Hematopoietic multipotent progenitor cell (in vitro differentiated cells): ENCODE results near the gene A2ML1. TPM values are rescaled to one million over a fixed set of nuclear protein-coding genes. Genes with fewer than 3 reads are reported as not detected.
"Not testable (repeated sequence)": the region's sequence is repeated elsewhere in the genome, so short reads cannot be mapped to it uniquely, and the experiment has no call there.

ENCODE experiments used
- DNase-seq, 3 donors: peaks; one replicate each; pipeline ENCODE4 v3.0.0-alpha.2; 2011 to 2015; ENCODE audit warnings: low read depth in 2 of 3, low spot score in 2 of 3
- total RNA-seq: library from RNA; depleted of rRNA; stranded (reverse); fragments of >200 nt; gene quantifications from one replicate; pipeline ENCODE4 v1.2.3, GENCODE V29; 2012

A2ML1 gene
- under 0.01 TPM for total RNA-seq

DNA sequence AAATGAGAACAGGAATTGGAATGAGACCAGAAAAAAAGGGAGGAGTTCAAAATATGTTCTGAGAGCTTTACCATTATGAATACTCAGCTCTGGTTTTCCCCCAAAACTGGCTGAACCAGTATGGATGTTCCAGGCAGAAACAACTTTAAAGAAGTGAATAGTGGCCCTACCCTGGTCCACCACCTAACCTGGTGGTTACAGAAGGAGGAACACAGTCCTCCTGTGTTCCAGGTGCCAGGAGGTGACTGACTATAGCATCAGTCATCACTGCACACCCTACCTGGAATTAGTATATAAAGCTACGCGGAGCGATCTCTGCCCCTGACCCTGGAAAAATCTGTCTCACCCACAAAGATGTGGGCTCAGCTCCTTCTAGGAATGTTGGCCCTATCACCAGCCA lies at the start of gene A2ML1:
Gene A2ML1, plus strand, starts transcription at position 324 of the 400 bp plus-strand sequence. Its CDS starts 31 bp downstream, at position 355.
- no peak for DNase-seq

GRCh38 chr12:8773461-8773860 lies 49.0 kb upstream of the A2ML1 start:
- no peak for DNase-seq

DNA sequence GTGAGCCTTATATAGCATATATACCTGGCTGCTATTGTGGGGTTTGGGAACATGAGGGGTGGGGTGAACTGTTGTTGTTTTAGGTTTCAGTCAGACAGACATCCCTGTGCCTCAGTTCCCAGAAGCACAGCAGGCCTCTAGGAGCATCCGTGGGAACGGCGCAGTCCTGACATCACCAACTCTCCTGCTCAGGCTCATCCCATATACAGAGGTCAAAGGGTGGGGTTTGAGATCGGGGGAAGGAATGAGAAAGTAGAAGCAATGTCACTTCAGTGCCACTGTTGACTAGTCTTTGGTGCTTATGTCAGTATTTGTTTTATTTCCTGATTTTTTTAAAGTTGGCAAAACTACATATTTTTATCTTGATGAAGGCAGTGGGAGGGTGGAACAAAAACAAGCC lies 43.1 kb upstream of the A2ML1 start:
- no peak for DNase-seq

DNA sequence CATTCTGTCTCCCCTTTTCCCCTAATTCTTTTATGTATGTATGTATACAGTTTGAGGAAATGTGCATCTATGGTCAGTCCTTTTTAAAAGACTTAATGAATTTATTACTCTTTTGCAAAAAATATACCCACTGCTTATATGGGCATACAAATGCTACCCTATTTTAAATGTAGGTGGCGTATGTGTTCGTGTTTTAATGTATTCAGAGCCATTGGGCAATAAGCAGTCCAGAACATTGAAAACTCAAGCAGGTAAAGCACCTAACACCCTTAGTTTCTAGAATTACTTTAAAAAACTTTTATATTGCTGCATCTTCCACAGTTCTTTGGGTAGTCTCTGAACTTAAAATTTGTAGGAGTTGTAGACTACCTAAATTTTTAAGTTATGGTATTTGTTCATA lies 42.6 kb upstream of the A2ML1 start:
- no peak for DNase-seq

- peak in 2 of 3 donors; percentile 37 to 67 for DNase-seq
These were observed 42.0 kb upstream of the A2ML1 start for GRCh38 chr12:8780389-8780788.

- no peak for DNase-seq
These were observed 40.9 kb upstream of the A2ML1 start for GRCh38 chr12:8781381-8782127.

GRCh38 chr12:8784290-8784888 lies 38.0 kb upstream of the A2ML1 start:
- DNase-seq: no peak

DNA sequence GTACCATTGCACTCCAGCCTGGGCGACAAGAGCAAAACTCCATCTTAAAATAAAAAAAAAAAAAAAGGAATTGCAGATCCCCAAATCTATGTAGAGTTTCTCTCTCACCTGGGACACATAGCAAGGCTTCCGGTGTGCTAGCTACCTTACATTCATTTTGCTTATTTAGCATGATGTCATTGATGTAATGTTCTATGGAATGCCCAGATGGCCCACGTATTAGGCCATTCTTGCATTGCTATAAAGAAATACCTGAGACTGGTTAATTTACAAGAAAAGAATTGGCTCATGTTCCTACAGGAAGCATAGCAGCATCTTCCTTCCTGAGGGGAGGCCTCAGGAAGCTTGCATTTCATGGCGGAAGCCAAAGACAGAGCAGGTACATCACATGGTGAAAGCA lies 36.9 kb upstream of the A2ML1 start:
- no peak for DNase-seq

- not testable (repeated sequence) for DNase-seq
These were observed 35.2 kb upstream of the A2ML1 start for GRCh38 chr12:8787206-8787605.

DNA sequence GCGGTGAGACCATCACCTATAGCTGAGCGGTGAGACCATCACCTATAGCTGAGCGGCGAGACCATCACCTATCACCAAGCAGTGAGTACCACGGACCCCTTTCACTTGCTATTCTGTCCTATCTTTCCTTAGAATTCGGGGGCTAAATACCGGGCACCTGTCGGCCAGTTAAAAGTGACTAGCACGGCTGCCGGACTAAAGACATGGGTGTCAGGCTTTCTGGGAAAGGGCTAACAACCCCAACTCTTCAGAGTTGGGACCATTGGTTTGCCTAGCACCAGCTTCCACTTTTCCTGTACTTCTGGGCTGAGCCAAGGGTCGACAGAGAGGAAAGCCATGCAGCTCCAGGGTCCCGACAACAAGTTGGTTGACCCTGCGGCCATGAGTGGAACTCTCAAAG lies 33.7 kb upstream of the A2ML1 start:
- DNase-seq: not testable (repeated sequence)

DNA sequence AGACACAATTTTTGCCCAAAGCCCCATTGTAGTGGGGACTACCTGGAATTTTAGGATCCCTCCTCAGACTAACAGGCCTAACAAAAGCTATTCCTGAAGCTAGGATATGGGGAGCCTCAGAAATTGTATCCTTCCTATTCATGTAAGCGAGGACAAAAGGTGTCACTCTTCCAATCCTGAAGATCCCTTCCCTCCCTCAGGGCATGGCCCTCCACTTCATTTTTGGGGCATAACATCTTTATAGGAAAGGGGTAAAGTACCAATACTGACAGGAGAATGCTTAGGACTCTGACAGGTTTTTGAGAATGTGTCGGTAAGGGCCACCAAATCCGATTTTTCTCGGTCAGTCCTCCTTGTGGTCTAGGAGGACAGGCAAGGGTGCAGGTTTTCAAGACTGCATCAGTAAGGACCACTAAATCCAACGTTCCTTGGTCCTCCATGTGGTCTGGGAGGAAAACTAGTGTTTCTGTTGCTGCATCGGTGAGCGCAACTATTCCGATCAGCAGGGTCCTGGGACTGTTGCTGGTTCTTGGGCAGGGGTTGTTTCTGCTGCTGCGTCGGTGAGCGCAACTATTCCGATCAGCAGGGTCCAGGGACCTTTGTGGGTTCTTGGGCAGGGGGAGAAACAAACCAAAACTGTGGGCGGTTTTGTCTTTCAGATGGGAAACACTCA lies 32.9 kb upstream of the A2ML1 start:
- DNase-seq: not testable (repeated sequence)

GRCh38 chr12:8793226-8793625 lies 29.2 kb upstream of the A2ML1 start:
- not testable (repeated sequence) for DNase-seq

DNA sequence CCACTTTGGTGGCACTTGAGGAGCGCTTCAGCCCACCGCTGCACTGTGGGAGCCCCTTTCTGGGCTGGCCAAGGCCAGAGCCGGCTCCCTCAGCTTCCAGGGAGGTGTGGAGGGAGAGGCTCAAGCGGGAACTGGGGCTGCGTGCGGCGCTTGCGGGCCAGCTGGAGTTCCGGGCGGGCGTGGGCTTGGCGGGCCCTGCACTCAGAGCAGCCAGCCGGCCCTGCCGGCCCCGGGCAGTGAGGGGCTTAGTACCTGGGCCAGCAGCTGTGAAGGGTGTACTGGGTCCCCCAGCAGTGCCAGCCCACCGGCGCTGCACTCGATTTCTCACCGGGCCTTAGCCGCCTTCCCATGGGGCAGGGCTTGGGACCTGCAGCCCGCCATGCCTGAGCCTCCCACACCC lies 27.8 kb upstream of the A2ML1 start:
- DNase-seq: not testable (repeated sequence)

- DNase-seq: no peak
These were observed 25.4 kb upstream of the A2ML1 start for GRCh38 chr12:8796831-8797626.

GRCh38 chr12:8801213-8801612 lies 21.2 kb upstream of the A2ML1 start:
- DNase-seq: not testable (repeated sequence)

DNA sequence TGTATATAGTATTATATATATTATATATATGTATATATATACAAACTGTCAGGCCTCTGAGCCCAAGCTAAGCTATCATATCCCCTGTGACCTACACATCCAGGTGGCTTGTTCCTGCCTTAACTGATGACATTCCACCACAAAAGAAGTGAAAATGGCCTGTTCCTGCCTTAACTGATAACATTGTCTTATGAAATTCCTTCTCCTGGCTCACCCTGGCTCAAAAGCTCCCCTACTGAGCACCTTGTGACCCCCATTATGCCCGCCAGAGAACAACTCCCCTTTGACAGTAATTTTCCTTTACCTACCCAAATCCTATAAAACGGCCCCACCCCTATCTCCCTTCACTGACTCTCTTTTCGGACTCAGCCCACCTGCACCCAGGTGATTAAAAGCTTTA lies 17.6 kb upstream of the A2ML1 start:
- DNase-seq: not testable (repeated sequence)

GRCh38 chr12:8805487-8805886 lies 16.9 kb upstream of the A2ML1 start:
- DNase-seq: not testable (repeated sequence)

DNA sequence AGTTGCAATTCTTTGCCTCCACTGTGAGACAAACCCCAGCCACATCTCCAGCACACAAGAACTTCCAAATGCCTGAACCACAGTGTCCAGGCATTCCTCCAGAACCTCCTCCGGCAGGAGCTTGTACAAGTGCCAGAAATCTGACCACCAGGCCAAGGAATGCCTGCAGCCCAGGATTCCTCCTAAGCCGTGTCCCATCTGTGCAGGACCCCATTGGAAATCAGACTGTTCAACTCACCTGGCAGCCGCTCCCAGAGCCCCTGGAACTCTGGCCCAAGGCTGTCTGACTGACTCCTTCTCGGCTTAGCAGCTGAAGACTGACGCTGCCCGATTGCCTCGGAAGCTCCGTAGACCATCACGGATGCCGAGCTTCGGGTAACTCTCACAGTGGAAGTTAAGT lies 15.3 kb upstream of the A2ML1 start:
- DNase-seq: not testable (repeated sequence)

DNA sequence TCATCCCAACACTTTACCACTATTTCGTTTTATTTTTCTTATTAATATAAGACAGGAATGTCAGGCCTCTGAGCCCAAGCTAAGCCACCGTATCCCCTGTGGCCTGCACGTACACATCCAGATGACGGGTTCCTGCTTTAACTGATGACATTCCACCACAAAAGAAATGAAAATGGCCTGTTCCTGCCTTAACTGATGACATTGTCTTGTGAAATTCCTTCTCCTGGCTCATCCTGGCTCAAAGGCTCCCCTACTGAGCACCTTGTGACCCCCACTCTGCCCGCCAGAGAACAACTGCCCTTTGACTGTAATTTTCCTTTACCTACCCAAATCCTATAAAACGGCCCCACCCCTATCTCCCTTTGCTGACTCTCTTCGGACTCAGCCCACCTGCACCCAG lies 12.3 kb upstream of the A2ML1 start:
- not testable (repeated sequence) for DNase-seq

DNA sequence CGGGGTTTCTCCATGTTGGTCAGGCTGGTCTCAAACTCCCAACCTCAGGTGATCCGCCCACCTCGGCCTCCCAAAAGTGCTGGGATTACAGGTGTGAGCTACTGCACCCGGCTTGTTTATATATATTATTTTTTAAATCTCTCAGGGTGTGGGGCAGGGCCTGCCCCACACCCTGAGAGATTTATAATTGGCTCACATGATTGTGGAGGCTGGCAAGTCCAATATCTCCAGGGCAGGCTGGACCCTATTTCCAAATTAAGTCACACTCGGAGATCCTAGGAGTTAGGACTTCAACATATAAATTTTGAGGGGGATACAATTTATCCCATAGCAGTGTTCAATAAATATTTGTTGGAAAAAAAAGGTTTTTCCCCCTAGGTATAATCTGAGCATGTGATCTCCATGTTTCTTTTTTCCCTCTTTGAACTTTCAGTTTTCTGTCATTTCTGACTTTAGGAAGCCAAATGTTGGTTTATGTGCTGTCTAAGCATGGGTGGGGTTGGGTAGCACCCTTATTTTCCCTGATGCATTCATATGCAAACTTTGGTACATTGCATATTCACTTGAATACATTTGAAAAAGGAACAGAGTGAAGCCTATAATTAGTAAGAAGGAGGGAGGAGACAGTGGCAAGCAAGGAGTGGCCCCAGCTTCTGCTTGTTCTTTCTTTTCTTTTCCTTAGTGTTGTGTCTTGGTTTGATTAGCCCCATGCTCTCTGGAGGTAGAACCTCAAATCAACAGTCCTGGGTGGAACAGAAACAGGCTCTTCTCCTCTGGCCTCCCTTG lies 8.7 kb upstream of the A2ML1 start:
- no peak for DNase-seq
